Left renal pelvis (tissue), 4 donors: ENCODE measurements around the gene DIS3L2. TPM values are rescaled to one million over a fixed set of nuclear protein-coding genes. Genes with fewer than 3 reads are reported as not detected.
"Not testable (repeated sequence)": the region's sequence is repeated elsewhere in the genome, so short reads cannot be mapped to it uniquely, and the experiment has no call there.

ENCODE experiments used
- DNase-seq, 4 donors: peaks; one replicate each; pipeline ENCODE4 v3.0.0-alpha.2; 2013; ENCODE audit warnings: low read depth in 4 of 4, low spot score in 3 of 4
- polyA plus RNA-seq, 4 donors: library from polyadenylated mRNA; unstranded; fragments of 120-200 nt; gene quantifications; one replicate each; pipeline ENCODE4 v1.2.1, GENCODE V29; 2013; ENCODE audit not compliant: insufficient read length in 4 of 4

Gene DIS3L2
- polyA plus RNA-seq, 4 donors = 26.5 to 42.7 (median 33.0) TPM

GRCh38 chr2:232315923-232316299, 354.4 kb downstream of the DIS3L2 start:
- no peak for DNase-seq

DNA sequence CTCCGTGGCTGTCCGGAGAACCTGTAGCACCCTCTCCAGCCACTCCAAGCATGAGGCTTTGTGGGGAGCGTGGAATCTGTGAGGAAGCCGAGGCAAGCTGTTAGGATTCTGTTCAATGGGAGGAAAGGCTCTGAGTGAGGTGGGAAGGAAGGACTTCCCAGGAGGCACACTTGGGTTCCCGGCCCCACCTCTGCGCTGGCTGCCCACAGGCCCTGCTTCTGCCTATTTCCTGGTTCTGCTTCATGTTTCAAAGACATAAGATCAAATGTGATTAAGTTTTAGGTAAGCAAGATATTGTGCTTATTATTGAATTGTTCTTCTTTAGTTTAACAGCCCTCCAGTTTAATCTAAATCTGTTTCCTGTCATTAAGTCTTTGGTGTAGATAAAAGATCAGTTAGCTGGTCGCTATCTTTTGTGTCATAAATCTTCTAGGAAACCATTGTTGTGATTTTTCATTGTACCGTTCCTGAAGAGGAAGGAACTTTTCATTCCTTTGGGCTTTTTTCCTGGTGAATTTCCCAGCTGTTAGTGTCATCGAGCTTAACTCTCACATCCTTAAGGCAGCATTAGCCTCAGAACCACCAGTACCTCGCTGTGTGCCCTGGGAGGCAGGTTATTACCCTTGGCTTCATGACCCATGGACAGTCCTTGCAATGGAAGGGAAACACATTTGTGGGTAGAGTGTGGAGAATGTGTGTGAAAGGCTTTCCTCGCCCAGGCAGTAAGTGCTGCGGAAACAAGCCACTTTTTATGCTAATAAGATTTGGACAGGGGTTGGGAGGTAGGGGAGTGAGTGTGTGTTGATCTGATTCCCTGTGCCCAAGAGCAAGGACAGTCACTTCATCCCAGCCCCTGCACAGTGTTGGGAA, 355.2 kb downstream of the DIS3L2 start:
- DNase-seq = no peak

GRCh38 chr2:232318169-232318855, 356.8 kb downstream of the DIS3L2 start:
- DNase-seq = no peak

- no peak for DNase-seq
Measured at GRCh38 chr2:232319067-232319802, 357.7 kb downstream of the DIS3L2 start.

DNA sequence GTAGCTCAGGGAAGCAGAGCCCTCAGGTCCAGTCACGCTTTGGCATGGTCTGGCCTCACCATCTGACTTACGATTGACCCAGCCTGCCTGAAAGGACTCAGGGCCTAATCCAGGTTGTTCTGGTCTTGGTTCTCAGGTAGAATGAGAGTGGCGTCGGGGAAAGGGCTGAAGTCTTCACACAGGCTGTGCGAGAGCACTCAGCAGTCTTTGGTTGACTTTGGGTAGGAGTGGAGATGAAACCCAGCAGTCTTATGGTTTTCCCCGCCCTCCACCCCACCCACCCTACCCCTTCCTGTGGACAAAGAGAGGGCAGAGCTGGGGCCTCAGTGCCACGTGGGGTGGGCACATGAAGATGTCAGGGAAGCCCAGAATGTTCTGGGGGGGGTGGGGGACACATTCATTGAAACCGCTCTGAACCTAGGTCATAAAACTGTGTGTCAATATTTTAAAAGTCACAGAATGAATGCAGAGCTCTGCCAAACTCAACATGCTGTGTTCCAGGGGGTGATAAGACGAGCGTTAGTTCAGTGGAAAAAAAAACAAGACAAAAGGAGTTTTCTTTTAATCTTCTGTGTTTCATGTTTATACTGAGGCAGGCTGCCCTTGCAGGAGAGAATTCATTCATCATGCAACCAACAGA, 358.4 kb downstream of the DIS3L2 start:
- no peak for DNase-seq

DNA sequence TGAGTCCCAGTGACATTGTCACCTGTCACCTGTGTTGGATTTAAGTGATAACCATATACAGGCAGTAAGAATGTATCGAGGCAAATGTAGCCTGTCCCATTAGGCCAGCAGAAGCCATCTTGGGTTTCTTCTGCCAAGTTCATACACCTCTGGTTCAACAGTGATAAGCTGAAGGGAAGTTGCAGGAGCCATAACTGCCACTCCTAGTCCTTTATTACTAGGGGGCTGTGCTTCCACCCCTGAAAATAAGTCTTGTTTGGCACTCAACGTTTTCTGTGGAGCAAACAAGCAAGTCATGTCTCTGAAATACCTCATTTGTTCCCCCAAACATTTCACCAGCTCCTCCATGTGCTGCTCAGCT, 358.9 kb downstream of the DIS3L2 start:
- no peak for DNase-seq

DNA sequence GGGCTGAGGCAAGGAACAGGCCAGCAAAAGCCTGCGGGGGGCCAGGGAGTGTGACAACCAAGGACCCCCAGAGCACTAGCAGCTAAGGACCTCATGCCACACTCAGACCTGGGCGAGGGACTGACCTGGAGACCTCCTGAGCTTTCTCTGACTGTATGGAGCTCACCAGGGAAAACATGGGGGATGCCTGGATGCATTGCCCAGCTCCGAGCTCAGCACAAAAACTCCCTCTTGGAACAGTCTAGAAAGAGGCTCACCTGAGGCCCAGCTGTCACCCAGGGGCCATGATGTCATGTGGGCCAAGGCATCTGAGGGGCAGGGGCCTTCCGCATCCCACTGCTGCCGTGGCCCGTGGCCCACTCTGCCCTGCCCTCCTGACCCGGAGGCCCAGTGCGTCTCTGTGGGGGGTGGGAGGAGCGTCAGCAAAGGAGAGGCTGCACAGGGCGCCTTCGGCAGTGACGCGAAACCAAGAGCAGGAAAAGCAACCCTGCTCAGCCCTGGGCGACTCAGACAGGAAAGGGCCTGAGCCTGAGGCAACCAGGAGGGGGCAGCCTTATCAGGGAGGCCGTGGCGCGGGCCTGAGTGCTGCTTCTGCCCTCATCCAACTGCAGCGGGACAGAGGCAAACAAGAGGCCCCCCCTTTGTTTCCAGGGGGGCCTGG, 359.8 kb downstream of the DIS3L2 start:
- no peak for DNase-seq

DNA sequence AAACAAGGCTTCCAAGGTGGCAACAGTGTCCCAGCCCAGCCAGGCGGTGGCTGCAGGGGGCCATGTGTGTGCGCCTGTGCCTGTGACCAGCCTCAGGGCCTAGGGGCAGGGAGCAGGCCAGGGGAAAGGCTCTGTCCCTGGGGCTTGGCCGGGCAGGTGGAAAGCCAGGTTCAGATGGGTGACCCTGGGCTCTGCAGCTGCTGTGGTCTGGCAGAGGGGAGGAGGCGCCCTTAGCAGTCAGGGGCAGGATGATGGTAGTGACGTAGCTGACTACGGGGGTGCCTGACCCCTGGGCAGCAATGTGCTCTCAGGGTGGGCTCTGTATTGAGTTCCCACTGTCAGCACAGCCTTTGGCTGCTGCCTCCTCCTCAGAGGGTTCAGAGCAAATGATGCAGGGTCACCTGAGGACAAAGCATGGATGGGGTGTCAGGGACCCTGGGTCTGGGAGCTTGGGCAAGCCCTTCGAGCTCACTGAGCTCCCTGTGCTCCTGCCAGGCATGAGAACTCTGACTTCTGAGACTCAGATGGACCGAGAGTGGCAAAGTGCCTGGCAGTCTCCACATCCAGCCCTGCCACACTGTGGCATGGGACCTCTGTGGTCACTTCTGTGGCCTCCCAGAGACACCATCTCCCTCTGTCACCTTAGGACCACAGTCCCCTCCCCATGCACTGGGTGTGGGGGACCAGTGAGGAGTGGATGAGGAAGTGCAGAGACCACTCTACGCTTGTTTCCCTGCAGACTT, 360.5 kb downstream of the DIS3L2 start:
- no peak for DNase-seq

DNA sequence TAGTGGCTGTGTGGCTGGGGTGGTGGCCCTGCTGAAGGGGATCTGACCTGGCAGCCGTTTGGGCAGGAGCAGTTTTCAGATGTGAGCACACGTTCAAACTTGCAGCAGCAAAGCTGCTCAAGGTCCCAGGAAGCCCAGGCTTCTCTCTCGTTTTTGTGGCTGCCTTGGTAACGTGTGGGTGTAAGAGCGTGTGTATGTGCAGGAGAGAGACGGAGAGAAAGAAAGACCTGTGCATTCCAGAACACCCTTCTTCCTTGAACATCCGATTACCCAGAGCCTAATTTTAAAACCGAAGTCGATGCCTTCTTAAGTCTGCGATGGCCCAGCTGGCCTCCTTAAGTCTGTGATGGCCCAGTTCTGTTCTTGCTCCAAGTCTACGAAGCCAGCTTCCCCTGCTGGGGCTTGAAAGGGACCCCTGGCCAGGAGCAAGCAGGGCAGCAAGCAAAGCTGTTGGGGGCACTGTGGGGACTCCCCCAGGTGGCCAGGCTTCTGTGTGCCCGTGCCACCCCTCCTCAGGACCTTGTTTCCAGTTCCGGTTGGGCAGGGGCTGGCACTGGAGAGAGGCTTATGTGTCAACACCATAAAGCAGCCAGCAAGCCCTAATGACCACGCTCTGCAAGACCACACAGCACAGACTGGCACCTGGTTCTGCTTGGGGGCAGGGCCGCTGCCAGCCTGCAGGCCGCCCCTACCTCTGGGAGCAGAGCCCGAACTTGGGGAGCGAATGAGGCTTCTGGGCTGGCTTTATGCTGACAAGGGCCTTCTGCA, 361.2 kb downstream of the DIS3L2 start:
- no peak for DNase-seq

DNA sequence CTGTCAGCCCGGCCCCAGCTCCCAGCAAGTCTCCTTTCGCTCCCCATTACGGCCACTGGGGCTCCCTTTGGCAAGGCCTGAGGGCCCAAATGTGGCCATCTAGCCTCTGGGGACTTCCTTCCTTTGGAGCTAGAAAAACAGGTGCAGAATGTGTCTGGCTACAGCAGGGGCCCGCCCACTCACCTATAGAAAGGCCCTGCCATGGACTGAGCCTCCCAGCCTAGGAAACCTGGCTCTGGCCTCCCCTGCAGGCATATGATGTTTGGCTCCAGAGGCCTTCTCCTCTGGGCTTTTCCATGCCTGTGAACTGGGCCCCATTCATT, 361.8 kb downstream of the DIS3L2 start:
- no peak for DNase-seq

- not testable (repeated sequence) for DNase-seq
Measured at GRCh38 chr2:232323967-232324366, 362.5 kb downstream of the DIS3L2 start.

DNA sequence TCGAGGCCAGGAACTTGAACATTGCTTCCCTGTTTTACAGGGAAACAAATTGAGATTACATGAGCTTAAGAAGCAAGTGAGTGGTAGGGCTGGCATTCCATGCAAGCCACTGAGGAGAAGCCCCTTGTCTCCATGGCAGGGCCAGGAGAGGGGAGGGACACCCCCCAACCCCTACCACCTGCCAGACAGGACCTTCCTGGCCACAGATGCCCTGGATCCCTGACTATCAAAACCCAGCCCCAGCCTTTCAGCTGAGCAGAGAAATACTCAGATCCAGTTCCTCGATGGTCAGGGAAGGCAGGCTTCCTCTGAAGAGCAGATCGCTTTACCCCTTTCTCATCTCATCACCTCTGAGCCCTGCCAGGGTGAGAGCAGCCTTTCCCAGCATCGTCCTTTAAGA, 363.3 kb downstream of the DIS3L2 start:
- no peak for DNase-seq

DNA sequence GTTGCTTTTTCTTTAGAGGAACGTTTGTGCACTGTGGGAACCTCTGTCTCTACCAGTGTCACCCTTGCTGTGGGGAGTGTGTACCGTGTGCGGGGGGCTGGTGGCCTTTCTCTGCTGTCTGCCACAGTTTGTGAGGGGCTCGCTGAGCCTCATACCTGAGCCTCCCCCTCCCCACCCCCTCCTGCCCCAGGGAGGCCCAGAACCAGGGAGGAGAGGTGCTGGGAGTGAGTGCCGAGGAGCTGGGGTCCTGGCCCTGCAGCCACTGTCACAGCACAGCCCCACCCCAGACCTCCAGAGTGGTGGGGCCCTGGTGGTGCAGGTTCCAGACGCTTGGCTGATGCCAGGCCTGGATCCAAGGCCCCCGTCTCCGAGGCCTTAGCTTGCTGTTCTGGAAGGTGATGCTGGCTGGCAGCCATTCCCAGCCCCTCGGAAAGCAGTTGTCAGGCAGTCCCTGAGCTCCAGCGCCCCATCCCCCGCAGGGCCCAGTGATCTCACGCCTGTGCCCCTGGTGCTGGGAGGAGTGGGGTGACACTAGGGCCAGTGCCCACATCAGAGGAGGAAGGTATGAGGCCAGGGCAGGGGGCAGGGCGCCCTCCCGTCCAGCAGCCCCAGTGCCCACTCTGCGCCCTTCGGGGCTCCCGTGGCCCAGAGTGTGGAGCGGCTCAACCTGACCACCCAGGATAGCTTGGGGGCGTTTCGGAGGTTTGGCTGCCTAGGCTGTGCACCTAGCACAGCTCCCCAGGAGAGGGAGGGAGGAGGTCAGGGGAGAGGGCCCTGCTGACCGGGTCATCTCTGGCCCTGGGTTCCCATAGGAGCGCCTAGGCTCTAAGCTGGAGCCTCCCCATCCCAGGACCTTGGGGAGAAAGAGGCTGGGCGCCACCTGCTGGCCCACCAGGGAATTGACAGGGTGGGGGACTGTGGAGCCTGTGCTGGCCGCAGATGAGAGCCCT, 364.1 kb downstream of the DIS3L2 start:
- no peak for DNase-seq

- not testable (repeated sequence) for DNase-seq
Measured at GRCh38 chr2:232326274-232327104, 365.0 kb downstream of the DIS3L2 start.

DNA sequence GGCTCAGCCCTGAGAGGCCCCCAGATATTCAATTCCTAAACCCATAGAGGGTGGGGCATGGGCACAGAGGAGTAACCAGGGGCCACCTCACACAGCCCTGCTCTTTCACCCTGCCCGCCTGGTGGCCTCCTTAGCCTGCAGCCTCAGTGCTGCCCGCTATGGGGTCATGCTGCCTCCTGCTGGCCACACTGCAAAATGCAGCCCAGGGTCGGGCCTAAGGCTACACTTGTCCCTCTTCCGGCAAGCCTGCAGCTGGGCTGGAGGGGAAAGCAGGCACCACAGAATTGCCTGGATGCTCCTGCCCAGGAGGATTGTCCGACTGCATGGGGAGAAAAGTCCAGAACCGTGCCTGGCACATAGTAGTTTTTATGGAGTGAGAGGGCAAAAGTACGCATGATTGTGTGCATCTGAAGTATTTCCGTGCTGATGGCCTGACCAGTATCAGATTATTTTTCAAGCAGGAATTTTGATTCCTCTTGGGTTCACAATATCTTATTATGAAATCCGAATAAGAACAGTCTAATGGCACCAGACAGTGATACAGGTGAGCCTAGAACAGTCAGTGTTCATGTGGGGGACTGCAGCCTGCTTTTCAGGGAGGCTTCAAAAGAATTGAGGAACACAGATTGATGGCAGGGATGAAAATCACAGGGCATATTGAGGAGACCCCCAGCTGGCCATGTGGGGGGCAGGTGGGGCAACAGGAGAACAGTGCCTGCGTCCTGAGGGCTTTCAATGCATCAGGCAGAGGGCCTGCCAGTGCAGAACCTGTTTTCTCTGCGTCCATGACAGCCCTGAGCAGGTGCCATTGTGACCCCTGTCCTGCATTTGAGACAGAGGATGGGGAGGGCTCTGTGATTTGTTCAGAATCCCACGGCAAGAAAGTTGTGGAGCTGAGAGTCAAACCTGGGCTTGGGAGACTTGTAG, 365.9 kb downstream of the DIS3L2 start:
- DNase-seq = no peak

GRCh38 chr2:232328032-232328422, 366.5 kb downstream of the DIS3L2 start:
- no peak for DNase-seq
